Measurements from ENCODE around the gene TMEM81.

The TMEM81 gene

DNA sequence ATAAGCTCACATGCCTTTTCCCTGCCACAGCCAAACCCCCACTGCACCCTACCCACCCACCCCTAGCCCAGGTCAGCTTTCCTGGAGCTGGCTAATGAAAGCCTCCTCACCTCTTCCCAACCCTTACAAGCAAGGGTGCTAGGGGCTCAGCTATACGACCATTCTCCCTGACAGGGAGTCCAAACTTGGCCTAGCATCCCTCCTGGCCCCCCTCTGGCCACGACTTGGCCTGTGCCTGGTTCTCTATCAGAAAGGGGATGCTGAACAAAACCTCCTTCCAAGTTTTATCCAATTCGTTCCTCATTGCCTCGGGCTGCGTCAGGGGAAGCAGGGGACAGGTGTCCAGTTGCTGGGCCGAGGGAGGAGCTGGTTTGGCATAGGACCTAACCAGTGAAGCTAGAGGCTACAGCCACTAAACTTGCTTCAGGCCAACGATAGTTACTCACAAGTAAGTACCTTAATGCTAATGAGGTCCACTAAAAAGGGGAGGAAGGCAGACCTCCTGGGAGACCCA lies 8.6 kb downstream of the TMEM81 start:
- DNase-seq: no peak

DNA sequence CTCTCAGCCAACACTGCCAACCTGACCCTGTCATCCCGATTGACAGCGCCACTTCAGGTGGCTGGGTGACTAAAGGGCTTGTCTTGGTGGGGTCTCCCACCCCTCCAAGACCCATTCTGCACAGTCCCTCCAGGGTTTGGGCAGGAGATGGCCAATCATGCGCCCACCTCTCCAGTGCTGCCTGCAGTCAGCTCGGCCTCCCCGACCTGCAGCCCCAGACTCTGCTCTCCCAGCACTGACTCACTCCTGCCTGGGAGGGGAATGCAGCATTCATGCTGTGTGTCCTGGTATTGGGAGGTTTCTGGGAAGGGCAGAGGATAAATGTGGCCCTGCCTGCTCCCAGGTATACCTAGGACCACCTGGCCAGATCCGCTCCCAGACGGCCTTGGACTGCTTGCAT lies 9.7 kb downstream of the TMEM81 start:
- DNase-seq: no peak

DNA sequence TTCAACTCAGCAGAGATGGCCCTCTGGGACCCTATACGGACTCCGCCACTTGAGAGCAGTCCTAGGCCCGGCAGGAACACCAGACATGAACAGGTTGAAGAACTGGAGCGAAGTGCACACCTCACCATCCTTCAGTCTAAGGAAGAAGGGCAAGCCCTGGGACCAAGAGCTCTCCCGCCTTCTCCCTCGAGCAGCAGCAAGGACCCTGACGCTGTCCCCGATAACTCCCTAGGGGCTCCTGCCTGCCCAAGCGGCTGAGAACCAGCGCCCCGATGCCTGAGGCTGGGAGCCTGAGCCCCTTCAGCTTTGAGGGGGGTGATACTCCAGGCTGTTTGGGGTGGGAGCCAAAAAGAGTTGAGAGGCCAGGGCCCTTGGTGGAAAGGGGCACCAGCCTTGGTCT lies 10.2 kb downstream of the TMEM81 start:
- DNase-seq: no peak

DNA sequence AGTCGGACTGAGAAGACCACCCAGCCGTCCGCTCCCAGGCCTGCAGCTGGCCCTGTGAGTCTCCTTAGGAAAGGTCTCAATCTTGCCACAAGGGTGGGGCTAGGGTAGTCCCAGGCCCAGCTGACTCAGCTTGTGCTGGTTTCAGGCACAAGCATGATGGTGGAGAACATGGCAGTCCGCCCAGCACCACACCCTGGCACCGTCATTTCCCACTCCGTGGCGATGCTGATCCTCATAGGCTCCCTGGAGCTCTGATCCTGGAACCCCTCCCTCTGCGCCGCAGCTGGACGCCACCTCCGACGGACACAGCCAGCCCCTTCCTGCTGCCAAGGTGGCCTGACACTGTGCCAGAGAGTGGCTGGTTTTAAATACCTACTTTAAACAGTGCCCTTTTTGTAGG lies 10.7 kb downstream of the TMEM81 start:
- no peak for DNase-seq

DNA sequence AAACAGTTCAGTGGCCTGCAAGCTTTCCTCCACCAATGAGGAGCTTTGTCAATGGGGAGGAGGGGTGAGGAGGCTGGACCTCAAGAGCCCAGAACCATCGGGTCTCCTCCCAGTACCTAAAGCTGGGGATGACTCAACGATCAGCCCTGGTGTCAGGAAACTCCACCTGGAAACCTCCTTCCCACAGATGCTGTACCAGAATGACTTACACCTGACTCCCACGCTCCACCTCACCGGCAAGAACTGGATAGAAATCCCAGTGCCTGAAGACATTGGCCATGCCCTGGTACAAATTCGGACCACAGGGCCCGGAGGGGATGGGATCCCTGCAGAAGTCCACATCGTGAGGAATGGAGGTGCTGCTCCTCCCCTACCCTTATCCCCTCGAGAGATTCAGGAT lies 11.4 kb downstream of the TMEM81 start:
- no peak for DNase-seq

DNA sequence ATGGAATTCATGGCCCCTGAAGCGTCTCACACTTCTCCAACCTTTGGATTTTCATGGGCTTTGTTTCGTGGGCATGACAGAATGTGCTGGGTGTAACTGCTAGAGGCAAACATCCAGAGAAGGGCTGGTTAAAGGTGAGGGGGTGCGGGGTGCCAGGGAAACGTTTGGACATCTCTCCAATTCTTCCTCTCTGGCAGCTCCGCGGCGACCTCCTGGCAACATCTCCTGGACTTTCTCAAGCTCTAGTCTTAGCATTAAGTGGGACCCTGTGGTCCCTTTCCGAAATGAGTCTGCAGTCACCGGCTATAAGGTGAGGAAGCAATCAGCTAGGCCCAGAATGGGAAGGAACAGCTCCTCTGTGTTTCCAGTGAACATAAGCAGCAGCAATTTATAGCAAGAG lies 12.0 kb downstream of the TMEM81 start:
- no peak for DNase-seq

DNA sequence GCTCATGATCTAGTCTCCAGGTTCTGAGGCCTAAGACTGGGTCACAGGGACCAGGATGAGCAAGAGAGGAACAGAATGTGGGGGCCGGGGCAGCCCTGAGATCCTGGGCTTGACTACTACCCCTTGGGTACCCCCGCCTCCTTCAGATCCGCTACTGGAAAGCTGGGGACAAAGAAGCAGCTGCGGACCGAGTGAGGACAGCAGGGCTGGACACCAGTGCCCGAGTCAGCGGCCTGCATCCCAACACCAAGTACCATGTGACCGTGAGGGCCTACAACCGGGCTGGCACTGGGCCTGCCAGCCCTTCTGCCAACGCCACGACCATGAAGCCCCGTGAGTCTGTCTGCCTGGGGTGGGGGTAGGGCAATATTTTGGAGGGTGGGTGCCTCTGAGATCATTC lies 12.5 kb downstream of the TMEM81 start:
- no peak for DNase-seq

DNA sequence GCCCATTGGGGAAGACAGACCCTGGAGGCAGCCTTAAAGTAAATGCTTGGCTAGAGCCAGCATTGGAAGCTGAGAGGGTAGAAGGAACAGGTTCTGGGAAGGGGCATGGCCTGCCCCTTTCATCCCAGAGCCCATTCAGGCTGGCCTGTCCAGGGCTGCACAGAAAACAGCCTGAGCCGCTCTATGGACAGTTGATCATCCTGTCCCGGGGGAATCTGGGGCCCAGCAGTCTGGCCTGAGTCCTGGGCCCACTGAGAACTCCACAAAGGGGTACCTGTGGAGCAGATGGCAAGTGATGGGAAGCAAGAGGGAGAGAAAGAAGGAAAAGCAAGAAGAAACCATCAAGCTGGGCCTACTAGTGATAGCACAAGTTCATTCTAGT lies 13.2 kb downstream of the TMEM81 start:
- DNase-seq: no peak

DNA sequence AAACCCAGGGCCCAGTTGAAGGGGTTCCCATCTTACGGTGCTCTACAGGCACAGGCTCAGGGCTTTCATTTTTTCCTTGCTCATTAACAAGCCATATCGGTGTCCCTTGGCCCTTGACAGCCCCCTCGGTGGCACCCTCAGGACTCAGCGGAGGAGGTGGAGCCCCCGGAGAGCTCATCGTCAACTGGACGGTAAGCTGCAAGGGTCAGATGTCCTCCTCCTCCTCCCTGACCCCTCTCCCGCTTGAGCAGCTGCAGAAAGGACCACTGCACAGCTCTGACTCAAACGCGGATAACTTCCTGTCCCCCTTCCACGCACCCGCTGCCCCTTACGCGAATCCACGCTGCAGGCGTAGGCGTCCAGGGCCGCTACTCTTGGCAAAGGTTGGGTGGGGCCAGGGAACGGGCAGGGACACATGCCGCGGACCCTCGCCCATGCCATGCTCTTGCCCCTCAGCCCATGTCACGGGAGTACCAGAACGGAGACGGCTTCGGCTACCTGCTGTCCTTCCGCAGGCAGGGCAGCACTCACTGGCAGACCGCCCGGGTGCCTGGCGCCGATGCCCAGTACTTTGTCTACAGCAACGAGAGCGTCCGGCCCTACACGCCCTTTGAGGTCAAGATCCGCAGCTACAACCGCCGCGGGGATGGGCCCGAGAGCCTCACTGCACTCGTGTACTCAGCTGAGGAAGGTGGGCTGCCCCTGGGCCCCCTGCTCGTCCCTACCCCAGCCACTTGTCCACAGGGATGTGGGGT lies 14.7 kb downstream of the TMEM81 start:
- no peak for DNase-seq

DNA sequence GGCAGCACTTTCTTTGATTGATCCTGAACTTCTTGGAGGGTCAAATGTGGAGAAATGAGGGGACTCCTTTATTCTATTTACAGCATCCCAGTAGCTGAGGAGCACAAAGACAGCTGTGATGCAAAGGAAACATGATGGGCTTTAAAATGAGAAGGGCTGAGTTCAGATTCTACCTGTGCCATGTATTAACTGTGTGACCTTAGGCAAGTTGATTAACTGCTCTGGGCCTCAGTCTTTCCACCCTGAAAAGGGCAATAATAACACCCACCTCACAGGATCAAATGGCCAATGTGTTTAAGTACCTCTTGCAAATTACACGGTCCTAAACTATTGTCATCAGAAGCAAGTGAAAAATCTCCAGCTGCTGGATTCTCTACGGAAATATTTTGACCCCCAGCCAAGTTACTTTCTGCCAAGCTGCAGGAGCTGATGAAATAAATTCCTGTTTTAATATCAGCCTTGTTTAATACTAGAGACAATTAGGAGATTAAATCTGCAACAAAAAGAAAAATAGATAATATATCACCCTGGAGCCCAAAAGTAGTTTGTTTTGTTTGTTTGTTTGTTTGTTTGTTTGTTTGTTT lies 15.7 kb downstream of the TMEM81 start:
- DNase-seq: no peak

DNA sequence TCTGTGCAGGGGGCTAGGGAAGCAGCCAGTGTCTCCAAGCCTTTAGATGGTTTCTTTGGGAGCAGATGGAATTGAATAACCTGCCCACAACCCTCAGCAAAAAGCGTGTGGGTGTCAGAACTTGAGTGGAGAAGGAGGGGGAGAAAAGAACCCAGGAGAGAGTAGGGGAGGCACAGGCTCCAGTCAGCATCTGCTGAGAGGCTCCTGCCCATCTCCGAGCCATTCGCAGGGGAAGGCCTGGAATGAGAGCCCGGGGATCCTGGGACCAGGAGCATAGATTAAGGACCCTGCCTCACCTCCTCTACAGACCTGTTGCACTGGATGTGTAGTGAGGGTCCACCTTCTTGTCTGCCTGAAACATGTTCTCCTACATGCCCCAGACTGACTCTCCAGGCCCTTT lies 16.3 kb downstream of the TMEM81 start:
- no peak for DNase-seq

DNA sequence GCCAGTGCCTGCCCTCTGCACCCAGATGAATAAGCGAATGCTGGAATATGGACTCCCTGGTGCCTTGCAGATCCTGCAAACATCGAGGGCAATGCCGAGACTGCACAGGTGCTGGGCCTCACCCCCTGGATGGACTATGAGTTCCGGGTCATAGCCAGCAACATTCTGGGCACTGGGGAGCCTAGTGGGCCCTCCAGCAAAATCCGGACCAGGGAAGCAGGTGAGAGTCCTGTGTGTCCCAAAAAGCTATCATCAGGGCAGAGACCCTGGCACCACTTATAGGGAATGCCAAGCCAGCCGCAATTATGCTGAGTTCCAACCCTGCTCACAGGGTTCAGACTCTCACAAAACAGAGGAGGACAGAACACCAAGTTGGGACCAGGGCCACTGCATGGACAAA lies 17.2 kb downstream of the TMEM81 start:
- DNase-seq: no peak

DNA sequence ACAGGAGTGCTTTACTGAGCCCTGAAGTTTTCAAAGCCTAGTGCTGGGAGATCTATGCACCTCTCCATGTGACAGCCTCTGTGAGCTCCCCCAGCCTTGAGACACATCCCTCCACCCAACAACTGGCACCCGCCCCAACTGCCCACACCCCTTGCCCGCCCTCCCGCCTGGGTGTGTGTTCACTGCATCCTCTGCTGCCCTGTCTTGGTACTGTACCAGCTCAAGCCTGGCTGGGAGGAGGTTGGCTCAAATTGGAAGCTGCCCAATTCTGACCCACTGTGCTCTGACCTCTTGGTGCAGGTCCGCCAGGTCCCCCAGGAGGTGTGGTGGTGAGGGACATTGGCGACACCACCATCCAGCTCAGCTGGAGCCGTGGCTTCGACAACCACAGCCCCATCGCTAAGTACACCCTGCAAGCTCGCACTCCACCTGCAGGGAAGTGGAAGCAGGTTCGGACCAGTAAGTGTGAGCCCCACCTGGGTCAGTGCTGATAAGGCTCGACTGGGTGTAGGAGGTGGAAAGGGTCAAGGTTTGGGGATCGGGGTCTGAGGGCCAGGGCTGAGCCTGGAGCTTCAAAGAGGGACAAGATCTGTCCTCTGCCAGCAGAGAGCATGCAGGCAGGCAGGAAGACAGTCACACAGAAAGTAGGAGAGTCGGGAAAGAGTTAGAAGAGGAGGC lies 18.0 kb downstream of the TMEM81 start:
- DNase-seq: no peak

DNA sequence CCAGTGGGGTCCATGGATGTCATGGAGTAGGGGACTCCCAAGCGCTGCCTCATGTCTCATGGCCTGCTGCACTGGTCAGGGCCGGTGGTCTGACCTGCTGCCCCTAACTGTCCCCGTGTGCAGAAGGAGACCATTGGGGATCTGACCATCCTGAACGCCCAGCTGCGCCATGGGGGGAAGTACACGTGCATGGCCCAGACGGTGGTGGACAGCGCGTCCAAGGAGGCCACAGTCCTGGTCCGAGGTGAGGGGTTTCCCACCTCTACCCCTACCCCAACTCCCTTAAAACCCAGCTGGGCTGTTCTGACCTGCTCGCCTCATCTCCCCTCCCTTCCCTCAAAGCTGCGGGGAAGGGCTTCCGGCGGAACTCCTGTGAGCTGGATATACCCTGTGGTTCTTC lies 18.6 kb downstream of the TMEM81 start:
- DNase-seq: no peak

DNA sequence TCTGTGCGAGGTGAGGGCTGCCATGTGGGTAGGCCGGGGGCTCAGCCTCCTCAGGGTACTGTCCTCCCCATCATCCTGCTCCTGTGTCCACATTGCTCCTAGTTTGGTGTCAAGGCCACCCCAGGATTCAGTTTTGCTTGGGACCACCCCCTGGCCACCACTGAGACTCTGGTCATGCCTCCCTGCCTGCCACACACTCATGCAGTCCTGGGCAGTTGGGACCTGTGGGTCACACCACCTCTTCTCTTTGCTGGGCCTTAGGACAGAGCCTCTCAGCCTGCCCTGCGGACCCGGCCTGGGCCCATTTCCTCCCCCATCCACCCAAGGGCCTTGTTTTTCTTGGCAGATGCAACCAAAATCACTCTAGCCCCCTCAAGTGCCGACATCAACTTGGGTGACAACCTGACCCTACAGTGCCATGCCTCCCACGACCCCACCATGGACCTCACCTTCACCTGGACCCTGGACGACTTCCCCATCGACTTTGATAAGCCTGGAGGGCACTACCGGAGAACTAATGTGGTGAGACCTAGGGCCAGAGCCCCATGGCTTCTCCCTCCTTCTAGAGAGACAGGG lies 19.4 kb downstream of the TMEM81 start:
- DNase-seq: no peak

DNA sequence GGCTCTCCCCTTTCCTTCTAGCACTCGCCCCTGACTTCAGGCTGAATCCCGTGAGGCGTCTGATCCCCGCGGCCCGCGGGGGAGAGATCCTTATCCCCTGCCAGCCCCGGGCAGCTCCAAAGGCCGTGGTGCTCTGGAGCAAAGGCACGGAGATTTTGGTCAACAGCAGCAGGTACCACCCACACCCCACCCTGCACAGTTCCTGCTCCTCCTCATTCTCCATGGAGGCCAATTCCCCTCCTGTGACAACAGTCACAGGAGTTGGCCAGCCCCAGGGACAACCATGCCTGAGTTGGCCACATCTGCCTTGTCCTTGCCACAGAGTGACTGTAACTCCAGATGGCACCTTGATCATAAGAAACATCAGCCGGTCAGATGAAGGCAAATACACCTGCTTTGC lies 20.0 kb downstream of the TMEM81 start:
- DNase-seq: no peak

DNA sequence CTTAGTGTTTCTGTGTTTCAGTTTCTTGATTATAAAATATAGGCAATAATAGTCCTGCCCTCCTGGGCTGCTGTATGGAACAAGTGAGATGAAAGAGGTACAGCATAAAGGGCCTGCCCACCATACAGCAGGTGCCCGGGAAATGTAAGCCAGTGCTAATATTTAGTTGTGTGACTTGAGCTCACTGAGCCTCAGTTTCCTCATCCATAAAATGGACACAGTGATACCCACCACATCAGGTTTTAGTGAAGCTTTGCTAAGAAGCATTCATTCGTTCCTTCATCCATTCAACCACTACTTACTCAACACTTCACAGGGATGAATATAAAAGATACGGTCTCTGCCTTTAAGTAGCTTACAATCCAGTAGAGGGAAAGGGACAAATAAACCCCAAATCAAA lies 21.4 kb downstream of the TMEM81 start:
- DNase-seq: no peak

DNA sequence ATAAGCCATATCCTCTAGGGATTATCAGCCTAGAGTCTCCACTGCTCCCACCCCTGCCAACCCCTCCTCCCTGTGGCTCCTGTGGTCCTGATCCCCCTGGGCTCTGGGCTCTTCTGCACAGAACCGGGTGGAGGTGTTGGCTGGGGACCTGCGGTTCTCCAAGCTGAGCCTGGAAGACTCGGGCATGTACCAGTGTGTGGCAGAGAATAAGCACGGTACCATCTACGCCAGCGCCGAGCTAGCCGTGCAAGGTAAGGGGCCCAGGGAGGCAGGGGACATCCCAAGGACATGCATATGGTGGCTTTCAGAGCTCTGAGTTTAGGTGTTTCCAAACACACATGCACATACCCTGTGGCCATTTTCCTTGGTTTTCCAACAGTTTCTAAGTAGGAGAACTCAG lies 21.9 kb downstream of the TMEM81 start:
- DNase-seq: no peak

DNA sequence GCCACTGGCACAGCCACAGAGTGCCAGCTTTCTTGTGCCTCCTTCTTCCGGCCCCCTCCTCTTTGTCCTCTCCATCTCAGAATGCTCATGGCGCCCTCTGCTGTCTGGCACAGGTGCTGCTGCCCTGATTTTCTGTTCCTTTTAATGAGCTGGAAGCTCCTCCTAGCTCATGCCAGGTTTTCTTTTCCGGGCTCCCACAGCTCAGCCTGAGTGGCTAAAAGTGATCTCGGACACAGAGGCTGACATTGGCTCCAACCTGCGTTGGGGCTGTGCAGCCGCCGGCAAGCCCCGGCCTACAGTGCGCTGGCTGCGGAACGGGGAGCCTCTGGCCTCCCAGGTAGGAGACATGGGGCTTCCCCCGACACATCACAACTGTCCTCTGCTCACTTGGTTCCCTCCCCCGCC lies 22.6 kb downstream of the TMEM81 start:
- DNase-seq: peak; percentile 74

DNA sequence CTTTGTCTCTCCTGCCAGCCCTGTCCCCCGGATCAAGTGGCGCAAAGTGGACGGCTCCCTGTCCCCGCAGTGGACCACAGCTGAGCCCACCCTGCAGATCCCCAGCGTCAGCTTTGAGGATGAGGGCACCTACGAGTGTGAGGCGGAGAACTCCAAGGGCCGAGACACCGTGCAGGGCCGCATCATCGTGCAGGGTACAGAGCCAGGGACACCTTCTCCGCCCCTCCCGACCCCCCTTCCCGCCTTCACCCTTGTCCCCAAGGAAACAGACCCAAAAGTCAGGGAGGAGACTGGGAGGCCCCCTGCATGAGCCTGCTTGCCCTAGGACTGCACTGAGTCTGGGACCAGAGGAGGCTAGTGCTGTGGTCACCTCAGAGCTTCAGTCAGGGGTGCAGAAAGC lies 23.0 kb downstream of the TMEM81 start:
- no peak for DNase-seq

DNA sequence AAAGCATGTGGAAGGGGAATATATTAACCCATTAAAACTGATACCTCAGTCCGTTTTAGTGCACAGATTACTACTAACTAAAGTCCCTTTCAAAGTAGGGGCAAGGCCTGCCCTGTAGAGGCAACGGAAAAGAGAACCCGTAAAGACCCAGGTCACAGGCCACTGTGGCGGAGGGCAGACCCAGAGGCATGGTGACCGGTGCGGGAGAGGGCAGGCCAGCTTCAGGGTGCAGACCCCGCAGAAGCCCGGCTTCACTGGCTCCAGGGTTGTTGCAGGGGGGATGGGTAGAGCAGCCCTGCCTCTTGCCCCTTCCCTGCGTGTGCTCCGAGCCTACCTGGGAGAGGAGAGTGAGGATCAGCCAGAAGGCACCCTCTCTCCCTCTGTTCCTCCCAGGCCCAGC lies 23.5 kb downstream of the TMEM81 start:
- DNase-seq: no peak

DNA sequence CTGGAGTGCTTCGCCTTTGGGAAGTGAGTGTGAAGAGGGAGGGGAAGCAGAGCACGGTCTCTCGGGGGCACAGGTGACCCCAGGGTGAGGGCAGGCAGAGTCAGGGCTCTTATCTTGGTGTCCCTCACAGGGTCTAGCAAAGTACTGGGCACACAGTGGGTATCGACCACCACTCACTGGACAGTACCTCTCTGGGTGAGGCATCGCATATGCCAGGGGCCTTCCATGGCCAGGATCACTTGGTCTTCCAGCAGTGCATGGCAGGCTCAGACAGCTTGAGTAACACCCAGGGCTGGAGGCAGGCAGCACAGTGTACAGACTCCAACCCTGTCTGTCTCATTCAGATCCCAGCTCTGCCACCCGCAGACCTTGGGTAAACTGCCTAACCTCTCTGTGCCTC lies 24.6 kb downstream of the TMEM81 start:
- DNase-seq: no peak

DNA sequence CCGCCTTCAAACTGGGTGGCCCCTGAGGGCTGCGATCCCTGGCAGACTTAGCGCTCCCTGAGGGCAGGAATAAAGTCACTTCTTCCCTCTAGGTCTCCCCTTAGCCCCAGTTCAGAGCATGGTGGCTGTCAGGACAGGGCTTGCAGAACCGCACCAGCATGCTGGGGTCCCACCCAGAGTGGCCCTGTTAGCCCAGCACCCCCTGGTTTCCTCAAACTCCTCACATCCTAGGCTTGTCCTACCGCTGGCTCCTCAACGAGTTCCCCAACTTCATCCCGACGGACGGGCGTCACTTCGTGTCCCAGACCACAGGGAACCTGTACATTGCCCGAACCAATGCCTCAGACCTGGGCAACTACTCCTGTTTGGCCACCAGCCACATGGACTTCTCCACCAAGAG lies 25.4 kb downstream of the TMEM81 start:
- DNase-seq: no peak
